ENCODE measurements around the gene TMED3.
A peak's percentile ranks its signal among the peaks of the same experiment; 100 is the strongest.
"Not testable (repeated sequence)": the region's sequence is repeated elsewhere in the genome, so short reads cannot be mapped to it uniquely, and the experiment has no call there.

The TMED3 gene

GRCh38 chr15:79319973-79320372 lies 9.1 kb downstream of the TMED3 start:
- not testable (repeated sequence) for DNase-seq

DNA sequence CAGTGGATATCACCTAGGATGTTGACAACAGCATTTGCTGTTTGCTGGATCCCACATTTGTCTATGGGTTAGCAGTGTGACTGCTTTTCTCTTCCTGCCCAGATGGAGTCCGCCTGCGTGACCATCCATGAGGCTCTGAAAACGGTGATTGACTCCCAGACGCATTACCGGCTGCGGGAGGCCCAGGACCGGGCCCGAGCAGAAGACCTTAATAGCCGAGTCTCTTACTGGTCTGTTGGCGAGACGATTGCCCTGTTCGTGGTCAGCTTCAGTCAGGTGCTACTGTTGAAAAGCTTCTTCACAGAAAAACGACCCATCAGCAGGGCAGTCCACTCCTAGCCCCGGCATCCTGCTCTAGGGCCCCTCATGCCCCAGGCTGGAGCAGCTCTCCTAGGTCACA lies 11.0 kb downstream of the TMED3 start:
- no peak for DNase-seq

DNA sequence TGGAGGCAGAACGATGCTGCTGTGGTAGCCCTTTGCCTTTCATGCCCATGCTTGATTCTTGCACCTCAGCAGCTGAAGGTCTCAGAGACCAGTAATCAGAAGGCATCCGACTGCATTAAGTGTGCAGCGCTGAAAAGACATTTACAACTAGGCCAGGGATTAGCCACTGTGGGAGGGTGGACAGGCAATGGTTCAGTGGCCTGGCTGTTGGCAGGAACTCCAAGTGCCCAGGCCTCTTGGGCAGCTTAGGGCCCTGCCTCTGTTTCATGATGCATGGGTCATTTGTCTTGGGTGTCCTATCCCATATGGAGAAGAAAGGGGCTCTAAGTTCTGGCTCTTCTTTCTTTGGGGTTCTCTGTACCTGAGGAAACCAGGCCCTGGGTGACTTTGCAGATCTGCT lies 11.4 kb downstream of the TMED3 start:
- DNase-seq = no peak

GRCh38 chr15:79322945-79323344 lies 12.0 kb downstream of the TMED3 start:
- no peak for DNase-seq

- DNase-seq = peak; percentile 59 to 68
These were observed 18.3 kb downstream of the TMED3 start for GRCh38 chr15:79329171-79329611.

DNA sequence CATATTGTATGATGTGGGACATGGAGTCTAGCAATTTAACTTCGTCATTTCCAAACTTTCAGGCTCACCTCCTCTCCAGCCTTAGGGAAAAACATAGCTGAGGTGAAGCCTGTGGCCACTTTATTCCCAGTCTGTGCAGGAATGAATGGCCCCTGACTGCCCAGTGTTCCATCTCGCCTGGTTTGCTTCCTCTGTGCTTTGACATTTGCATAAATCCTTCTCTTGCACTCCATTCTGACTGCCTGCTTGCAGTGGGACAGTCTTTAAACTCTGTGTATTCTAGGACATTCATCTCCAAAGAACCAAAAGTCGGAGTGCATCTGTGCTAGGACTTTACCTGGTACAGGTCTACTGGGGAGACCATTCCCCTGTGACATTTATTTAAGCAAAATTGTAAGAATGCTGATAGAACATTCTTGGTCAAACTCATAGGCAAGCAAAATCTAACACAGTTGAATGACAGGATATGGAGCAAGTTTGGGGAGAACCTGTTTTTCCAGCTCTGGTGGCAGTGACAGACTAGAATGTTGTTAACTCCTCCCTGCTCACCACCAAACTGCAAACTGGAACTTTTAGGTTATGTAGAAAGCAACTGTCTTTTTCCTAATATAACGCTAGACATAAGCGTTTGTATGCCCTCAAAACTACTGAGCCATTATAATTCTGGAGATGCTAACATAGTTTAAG lies 22.1 kb downstream of the TMED3 start:
- DNase-seq = no peak

- DNase-seq = no peak
These were observed 26.7 kb downstream of the TMED3 start for GRCh38 chr15:79337591-79337990.

DNA sequence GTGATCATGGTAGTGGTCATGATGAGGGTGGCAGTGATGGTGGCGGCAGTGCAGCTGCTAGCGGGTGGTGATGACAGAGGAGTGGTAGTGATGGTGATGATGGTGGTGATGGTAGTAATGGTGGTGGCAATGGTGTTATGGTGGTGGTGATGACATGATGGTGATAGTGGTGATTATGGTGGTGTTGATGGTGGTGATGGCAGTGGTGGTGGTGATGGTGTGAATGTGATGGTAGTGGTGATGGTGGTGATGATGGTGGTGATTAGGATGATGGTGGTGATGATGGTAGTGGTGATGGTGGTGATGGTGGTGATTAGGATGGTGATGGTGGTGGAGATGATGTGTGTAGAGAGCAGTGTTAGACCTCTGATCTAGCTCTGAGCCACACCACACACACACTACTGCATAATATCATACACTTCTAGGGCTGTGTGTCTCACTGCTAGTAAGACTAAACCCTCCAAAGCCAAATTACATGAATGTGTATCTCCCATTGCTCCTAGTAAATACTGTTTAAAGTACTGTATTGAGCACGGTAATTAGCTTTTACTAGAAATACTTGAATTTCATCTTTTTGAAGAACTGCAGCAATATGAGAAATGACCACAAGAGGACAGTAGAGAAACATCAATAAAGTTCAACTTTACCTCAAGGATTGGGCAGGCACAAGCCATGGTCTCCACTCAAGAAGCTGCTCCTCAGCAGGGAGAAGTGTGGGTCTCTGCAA lies 28.8 kb downstream of the TMED3 start:
- DNase-seq = peak; percentile 25 to 84

GRCh38 chr15:79340315-79340602 lies 29.3 kb downstream of the TMED3 start:
- no peak for DNase-seq

DNA sequence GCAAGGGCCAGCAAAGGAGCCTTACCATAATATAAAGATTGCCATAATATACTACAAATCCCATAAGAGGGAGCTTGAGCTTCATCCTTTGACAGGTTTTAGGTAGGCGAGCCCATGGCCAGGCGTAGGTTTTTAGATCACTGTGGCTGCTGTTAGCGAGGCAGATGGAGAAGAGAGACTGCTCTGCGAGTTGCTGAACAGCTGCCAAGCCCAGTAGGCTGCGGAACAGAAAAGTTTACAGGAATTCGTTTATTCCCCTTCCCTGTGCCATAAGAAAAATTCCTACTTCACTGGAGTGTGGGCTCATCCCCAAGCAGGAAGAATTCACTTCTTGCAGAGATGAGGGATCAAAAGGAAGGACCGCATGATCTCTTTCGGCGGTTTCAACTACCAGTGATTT lies 30.5 kb downstream of the TMED3 start:
- no peak for DNase-seq

GRCh38 chr15:79349525-79349924 lies 38.6 kb downstream of the TMED3 start:
- DNase-seq = no peak

DNA sequence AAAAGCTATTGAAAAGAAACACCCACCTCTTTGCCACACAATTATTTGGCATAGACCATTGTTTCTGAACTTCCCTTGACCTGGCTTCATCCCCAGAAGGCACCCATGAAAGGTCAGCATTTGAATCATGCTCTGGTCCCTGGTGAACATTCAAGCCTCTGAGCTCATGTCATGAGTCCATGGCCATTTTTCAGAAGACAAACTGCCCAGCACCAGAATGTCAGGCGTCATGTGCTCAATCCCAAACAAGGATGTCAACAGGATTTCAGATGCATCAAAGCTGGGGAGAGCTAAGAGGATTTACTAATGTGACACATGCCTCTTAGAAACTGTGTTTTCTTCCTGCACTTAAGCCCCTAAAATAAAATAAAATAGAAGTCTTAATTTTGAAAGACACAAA lies 41.3 kb downstream of the TMED3 start:
- DNase-seq = no peak

GRCh38 chr15:79357566-79357965 lies 46.7 kb downstream of the TMED3 start:
- peak; percentile 39 to 44 for DNase-seq

DNA sequence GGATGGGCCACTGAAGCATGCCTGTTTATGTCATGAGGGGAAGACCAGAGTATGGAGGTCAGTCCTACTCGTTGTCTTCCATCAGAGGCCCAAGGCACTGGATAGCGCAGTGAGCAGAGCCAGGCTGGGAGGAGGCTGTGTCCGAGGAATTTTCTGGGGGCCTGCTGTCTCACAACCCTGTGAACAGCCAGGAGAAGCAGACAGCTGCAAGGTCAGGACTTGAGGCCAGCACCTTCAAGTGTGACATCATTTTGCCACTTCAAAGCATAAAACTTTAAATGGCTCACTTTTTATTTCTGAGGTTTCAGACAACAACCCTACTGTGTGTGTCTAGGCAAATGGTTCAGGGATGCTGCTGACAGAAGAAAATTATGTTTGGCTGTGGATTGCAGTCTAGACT lies 47.2 kb downstream of the TMED3 start:
- DNase-seq = no peak

DNA sequence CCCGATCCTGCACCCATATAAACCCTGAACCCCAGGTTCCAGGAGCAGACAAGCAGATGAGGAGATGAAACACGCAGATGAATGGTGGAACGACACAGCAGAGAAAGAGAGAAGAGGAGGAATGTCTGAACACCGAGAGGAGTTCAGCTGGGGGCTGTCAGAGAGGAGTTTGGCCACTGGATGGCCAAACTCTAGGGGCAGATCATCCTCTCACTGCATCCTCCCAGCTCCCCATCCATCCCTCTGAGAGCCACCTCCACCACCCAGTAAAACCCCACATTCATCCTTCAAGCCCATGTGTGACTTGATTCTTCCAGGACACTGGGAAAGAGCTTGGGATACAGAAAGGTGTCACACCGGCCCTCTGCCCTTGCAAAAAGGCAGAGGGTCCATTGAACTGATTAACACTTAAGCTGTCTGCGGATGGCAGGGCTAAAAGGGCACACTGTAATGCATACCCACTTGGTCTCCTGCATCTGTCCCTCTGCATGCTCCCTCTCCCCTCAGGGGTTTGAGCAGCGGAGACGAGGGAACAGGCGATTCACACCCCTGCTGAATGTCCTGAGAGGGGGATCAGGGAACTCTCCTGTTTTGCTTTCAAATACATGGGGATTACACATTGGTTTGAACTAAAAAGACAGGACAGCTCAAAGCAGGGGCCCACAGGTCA lies 53.8 kb downstream of the TMED3 start:
- DNase-seq = no peak

DNA sequence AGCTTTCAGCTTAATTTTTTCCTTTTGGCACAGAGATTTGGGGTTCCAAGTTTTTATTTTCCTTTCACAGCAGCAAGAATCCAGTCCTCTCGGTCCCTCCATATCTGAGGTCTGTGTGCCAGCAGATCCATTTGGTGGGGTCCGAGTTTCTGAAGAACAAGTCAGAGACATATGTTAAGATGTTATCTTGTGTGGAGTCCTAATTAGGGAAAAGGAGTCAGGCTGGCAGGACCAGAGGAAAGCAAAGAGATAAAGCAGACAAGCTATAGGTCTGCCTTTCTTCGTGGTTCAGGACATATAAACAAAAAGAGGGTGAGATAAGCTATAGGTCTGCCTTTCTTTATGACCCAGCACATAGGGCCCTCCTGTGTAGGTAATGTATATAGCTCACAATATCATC lies 54.9 kb downstream of the TMED3 start:
- DNase-seq = no peak

DNA sequence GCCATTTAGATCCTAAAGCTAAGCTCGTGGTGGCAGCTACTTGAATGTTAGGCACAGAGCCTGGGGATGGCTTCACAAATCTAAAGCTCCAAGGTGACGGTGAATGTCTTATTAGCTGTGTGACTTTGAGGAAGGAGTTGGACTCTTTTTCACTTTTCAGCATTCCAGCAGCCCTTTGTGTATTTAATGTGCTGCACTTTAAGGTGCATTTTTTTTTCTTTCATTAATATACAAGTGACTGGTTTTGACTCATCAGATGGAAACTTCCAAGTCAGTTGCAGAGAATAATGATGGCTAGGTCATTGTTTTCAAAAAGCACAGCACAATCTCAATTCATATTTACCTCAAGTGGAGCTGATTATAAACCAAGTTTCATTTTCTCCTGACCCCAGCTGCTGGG lies 55.8 kb downstream of the TMED3 start:
- DNase-seq = no peak

GRCh38 chr15:79370716-79371115 lies 59.8 kb downstream of the TMED3 start:
- DNase-seq = no peak

- DNase-seq = no peak
These were observed 60.7 kb downstream of the TMED3 start for GRCh38 chr15:79371591-79371990.

- no peak for DNase-seq
These were observed 61.5 kb downstream of the TMED3 start for GRCh38 chr15:79372428-79372827.
